WTC11 (cell line): ENCODE measurements around the gene TAF10.

Experiments
- JUN ChIP-seq: sonication (generic); formaldehyde crosslinking; IDR thresholded peaks from 2 replicates; pipeline ENCODE4 v1.8.0; 2023; ENCODE audit warnings: mild to moderate bottlenecking, missing genetic modification reagents
- NFE2L1 ChIP-seq: sonication (generic); formaldehyde crosslinking; IDR thresholded peaks from 2 replicates; pipeline ENCODE4 v1.8.1; 2023; ENCODE audit warnings: missing genetic modification reagents
- ZNF121 ChIP-seq: sonication (generic); formaldehyde crosslinking; IDR thresholded peaks from 2 replicates; pipeline ENCODE4 v1.8.0; 2023; ENCODE audit warnings: missing genetic modification reagents
- TF ChIP-seq, protein P1 (sequence below): sonication (generic); formaldehyde crosslinking; IDR thresholded peaks from 2 replicates; pipeline ENCODE4 v1.8.1; 2022; ENCODE audit warnings: missing genetic modification reagents, borderline replicate concordance
- TF ChIP-seq, protein P2 (sequence below): sonication (generic); formaldehyde crosslinking; IDR thresholded peaks from 2 replicates; pipeline ENCODE4 v1.8.1; 2023; ENCODE audit warnings: mild to moderate bottlenecking, moderate library complexity, missing genetic modification reagents
- TF ChIP-seq, protein P3 (sequence below): sonication (generic); formaldehyde crosslinking; IDR thresholded peaks from 2 replicates; pipeline ENCODE4 v1.8.0; 2022; ENCODE audit warnings: mild to moderate bottlenecking, missing genetic modification reagents
- TF ChIP-seq, protein P4 (sequence below): fragments of 200-600 bp; IDR thresholded peaks from 2 replicates; pipeline ENCODE4 v1.8.0; 2022; ENCODE audit warnings: antibody characterized with exemption

DNA sequence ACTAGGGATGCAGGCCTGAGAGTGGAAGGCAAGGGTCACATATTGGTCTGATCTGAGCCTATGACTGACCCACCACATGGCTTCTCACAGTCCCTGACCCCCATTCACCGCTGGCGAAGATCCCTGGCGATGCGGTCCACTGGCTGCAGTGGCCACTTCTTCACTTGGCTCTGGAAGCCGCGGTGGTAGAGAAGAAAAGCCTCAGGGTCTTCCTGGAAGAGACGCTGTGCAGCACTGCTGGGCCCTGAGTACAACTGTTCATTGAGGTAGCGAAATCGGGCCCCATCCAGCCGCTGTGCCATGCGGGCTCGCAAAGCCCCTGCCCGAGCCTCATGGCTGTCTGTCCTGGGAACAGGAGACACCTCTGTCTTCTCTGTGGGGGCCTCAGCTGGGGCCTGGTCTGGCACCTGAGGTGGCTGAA is 11.0 kb downstream of the TAF10 start:
- TF ChIP-seq, protein P1, sequence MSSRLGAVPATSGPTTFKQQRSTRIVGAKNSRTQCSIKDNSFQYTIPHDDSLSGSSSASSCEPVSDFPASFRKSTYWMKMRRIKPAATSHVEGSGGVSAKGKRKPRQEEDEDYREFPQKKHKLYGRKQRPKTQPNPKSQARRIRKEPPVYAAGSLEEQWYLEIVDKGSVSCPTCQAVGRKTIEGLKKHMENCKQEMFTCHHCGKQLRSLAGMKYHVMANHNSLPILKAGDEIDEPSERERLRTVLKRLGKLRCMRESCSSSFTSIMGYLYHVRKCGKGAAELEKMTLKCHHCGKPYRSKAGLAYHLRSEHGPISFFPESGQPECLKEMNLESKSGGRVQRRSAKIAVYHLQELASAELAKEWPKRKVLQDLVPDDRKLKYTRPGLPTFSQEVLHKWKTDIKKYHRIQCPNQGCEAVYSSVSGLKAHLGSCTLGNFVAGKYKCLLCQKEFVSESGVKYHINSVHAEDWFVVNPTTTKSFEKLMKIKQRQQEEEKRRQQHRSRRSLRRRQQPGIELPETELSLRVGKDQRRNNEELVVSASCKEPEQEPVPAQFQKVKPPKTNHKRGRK (CRISPR knock-in tag) = no peak
- TF ChIP-seq, protein P2, sequence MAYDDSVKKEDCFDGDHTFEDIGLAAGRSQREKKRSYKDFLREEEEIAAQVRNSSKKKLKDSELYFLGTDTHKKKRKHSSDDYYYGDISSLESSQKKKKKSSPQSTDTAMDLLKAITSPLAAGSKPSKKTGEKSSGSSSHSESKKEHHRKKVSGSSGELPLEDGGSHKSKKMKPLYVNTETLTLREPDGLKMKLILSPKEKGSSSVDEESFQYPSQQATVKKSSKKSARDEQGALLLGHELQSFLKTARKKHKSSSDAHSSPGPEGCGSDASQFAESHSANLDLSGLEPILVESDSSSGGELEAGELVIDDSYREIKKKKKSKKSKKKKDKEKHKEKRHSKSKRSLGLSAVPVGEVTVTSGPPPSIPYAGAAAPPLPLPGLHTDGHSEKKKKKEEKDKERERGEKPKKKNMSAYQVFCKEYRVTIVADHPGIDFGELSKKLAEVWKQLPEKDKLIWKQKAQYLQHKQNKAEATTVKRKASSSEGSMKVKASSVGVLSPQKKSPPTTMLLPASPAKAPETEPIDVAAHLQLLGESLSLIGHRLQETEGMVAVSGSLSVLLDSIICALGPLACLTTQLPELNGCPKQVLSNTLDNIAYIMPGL = no peak
- TF ChIP-seq, protein P3, sequence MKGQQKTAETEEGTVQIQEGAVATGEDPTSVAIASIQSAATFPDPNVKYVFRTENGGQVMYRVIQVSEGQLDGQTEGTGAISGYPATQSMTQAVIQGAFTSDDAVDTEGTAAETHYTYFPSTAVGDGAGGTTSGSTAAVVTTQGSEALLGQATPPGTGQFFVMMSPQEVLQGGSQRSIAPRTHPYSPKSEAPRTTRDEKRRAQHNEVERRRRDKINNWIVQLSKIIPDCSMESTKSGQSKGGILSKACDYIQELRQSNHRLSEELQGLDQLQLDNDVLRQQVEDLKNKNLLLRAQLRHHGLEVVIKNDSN (CRISPR knock-in tag) = no peak
- no peak for TF ChIP-seq NFE2L1 (CRISPR knock-in tag)
- TF ChIP-seq, protein P4, sequence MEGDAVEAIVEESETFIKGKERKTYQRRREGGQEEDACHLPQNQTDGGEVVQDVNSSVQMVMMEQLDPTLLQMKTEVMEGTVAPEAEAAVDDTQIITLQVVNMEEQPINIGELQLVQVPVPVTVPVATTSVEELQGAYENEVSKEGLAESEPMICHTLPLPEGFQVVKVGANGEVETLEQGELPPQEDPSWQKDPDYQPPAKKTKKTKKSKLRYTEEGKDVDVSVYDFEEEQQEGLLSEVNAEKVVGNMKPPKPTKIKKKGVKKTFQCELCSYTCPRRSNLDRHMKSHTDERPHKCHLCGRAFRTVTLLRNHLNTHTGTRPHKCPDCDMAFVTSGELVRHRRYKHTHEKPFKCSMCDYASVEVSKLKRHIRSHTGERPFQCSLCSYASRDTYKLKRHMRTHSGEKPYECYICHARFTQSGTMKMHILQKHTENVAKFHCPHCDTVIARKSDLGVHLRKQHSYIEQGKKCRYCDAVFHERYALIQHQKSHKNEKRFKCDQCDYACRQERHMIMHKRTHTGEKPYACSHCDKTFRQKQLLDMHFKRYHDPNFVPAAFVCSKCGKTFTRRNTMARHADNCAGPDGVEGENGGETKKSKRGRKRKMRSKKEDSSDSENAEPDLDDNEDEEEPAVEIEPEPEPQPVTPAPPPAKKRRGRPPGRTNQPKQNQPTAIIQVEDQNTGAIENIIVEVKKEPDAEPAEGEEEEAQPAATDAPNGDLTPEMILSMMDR = no peak
- TF ChIP-seq ZNF121 (CRISPR knock-in tag) = no peak
- no peak for TF ChIP-seq JUN (CRISPR knock-in tag)
